ENCODE measurements around the gene SUPT3H.
"Not testable (repeated sequence)": the region's sequence is repeated elsewhere in the genome, so short reads cannot be mapped to it uniquely, and the experiment has no call there.

Gene SUPT3H

GRCh38 chr6:45320349-45320748 is 57.4 kb downstream of the SUPT3H start:
- no peak for DNase-seq

- DNase-seq, result no peak
Measured at GRCh38 chr6:45314146-45314545, 63.6 kb downstream of the SUPT3H start.

GRCh38 chr6:45310118-45310788 is 67.5 kb downstream of the SUPT3H start:
- no peak for DNase-seq

GRCh38 chr6:45305546-45305945 is 72.2 kb downstream of the SUPT3H start:
- no peak for DNase-seq

GRCh38 chr6:45302832-45303231 is 74.9 kb downstream of the SUPT3H start:
- no peak for DNase-seq

GRCh38 chr6:45301348-45302142 is 76.2 kb downstream of the SUPT3H start:
- no peak for DNase-seq

- DNase-seq, result no peak
Measured at GRCh38 chr6:45300736-45301135, 77.0 kb downstream of the SUPT3H start.

- DNase-seq, result no peak
Measured at GRCh38 chr6:45299096-45299581, 78.6 kb downstream of the SUPT3H start.

- DNase-seq, result no peak
Measured at GRCh38 chr6:45297320-45297719, 80.4 kb downstream of the SUPT3H start.

GRCh38 chr6:45294065-45294701 is 83.6 kb downstream of the SUPT3H start:
- DNase-seq, result not testable (repeated sequence)

GRCh38 chr6:45293306-45293705 is 84.4 kb downstream of the SUPT3H start:
- no peak for DNase-seq

- no peak for DNase-seq
Measured at GRCh38 chr6:45289751-45290514, 87.8 kb downstream of the SUPT3H start.

GRCh38 chr6:45286707-45287106 is 91.0 kb downstream of the SUPT3H start:
- DNase-seq, result not testable (repeated sequence)

- no peak for DNase-seq
Measured at GRCh38 chr6:45278367-45278766, 99.4 kb downstream of the SUPT3H start.

- DNase-seq, result not testable (repeated sequence)
Measured at GRCh38 chr6:45277741-45278140, 100.0 kb downstream of the SUPT3H start.

- no peak for DNase-seq
Measured at GRCh38 chr6:45275358-45275757, 102.4 kb downstream of the SUPT3H start.

GRCh38 chr6:45272626-45273025 is 105.1 kb downstream of the SUPT3H start:
- DNase-seq, result no peak

GRCh38 chr6:45265246-45265645 is 112.5 kb downstream of the SUPT3H start:
- no peak for DNase-seq

- DNase-seq, result no peak
Measured at GRCh38 chr6:45260696-45261095, 117.0 kb downstream of the SUPT3H start.

- DNase-seq, result no peak
Measured at GRCh38 chr6:45256697-45257695, 120.7 kb downstream of the SUPT3H start.

GRCh38 chr6:45255434-45255833 is 122.3 kb downstream of the SUPT3H start:
- DNase-seq, result no peak

- no peak for DNase-seq
Measured at GRCh38 chr6:45254253-45254652, 123.5 kb downstream of the SUPT3H start.

Measured in amniotic stem cell (primary cell).